GM19193 (cell line): ENCODE results near the gene IVNS1ABP.

Experiments
- POLR2A ChIP-seq: IDR thresholded peaks from 4 replicates; pipeline ENCODE4 v1.6.1; 2011; ENCODE audit not compliant: insufficient read depth, insufficient read length; ENCODE audit errors: extremely low read depth

IVNS1ABP gene

GRCh38 chr1:185284533-185285276 is 32.3 kb downstream of the IVNS1ABP start:
- TF ChIP-seq POLR2A: no peak

- TF ChIP-seq POLR2A: no peak
Observed at GRCh38 chr1:185284116-185284515, 32.9 kb downstream of the IVNS1ABP start.

- TF ChIP-seq POLR2A: no peak
Observed at GRCh38 chr1:185281245-185281644, 35.8 kb downstream of the IVNS1ABP start.

- no peak for TF ChIP-seq POLR2A
Observed at GRCh38 chr1:185280589-185280988, 36.5 kb downstream of the IVNS1ABP start.

- TF ChIP-seq POLR2A: no peak
Observed at GRCh38 chr1:185279571-185279970, 37.5 kb downstream of the IVNS1ABP start.

GRCh38 chr1:185271921-185272320 is 45.1 kb downstream of the IVNS1ABP start:
- TF ChIP-seq POLR2A: no peak

- no peak for TF ChIP-seq POLR2A
Observed at GRCh38 chr1:185268352-185268751, 48.7 kb downstream of the IVNS1ABP start.

- no peak for TF ChIP-seq POLR2A
Observed at GRCh38 chr1:185267701-185268100, 49.3 kb downstream of the IVNS1ABP start.

GRCh38 chr1:185267301-185267700 is 49.7 kb downstream of the IVNS1ABP start:
- no peak for TF ChIP-seq POLR2A

GRCh38 chr1:185265314-185265713 is 51.7 kb downstream of the IVNS1ABP start:
- TF ChIP-seq POLR2A: no peak

GRCh38 chr1:185263780-185264179 is 53.3 kb downstream of the IVNS1ABP start:
- no peak for TF ChIP-seq POLR2A

- TF ChIP-seq POLR2A: no peak
Observed at GRCh38 chr1:185263292-185263691, 53.8 kb downstream of the IVNS1ABP start.

GRCh38 chr1:185262151-185262550 is 54.9 kb downstream of the IVNS1ABP start:
- TF ChIP-seq POLR2A: no peak

GRCh38 chr1:185260611-185261010 is 56.4 kb downstream of the IVNS1ABP start:
- TF ChIP-seq POLR2A: no peak

- no peak for TF ChIP-seq POLR2A
Observed at GRCh38 chr1:185258676-185259075, 58.4 kb downstream of the IVNS1ABP start.

- TF ChIP-seq POLR2A: no peak
Observed at GRCh38 chr1:185257950-185258208, 59.2 kb downstream of the IVNS1ABP start.

- TF ChIP-seq POLR2A: no peak
Observed at GRCh38 chr1:185250063-185250462, 67.0 kb downstream of the IVNS1ABP start.
